Measurements from ENCODE around the gene MMP14. TPM values are rescaled to one million over a fixed set of nuclear protein-coding genes. Genes with fewer than 3 reads are reported as not detected.
A peak's percentile ranks its signal among the peaks of the same experiment; 100 is the strongest.

The MMP14 gene
- total and polyA plus RNA-seq, 2 of the 13 experiments (the other 11 are each of a cell fraction or from before 2014, with no cell fraction given): 5.2 to 9.8 TPM

GRCh38 chr14:22872033-22872832 is 35.8 kb downstream of the MMP14 start (continued):
- TF ChIP-seq ELK4 (CRISPR knock-in tag; IDR thresholded peaks at IDR 0.05; ENCODE audit: borderline replicate concordance) (no peak), PTBP1 (IDR thresholded peaks at IDR 0.05; ENCODE audit: low read depth, low read length, poor library complexity, severe bottlenecking) (peak; percentile 49), THAP7 (CRISPR knock-in tag; IDR thresholded peaks at IDR 0.05) (no peak), KDM5A (IDR thresholded peaks at IDR 0.05; ENCODE audit: borderline replicate concordance, low read length) (peak; percentile 68), RFX1 (IDR thresholded peaks at IDR 0.05) (no peak), ZNF567 (CRISPR knock-in tag; IDR thresholded peaks at IDR 0.05; ENCODE audit: borderline replicate concordance) (no peak), SPEN (CRISPR knock-in tag; IDR thresholded peaks at IDR 0.05; ENCODE audit: low read depth) (no peak), ZNF124 (CRISPR knock-in tag; IDR thresholded peaks at IDR 0.05) (0 out of 2 replicates have a peak, but pooled peaks have one; percentile 70), NR0B2 (CRISPR knock-in tag; IDR thresholded peaks at IDR 0.05) (no peak; the same call in 1 of the 2 replicates), IRX3 (CRISPR knock-in tag; IDR thresholded peaks at IDR 0.05; ENCODE audit: borderline replicate concordance, low read depth) (no peak), NRL (CRISPR knock-in tag; IDR thresholded peaks at IDR 0.05; ENCODE audit: borderline replicate concordance) (no peak; the same call in 1 of the 2 replicates), FOXK2 (IDR thresholded peaks at IDR 0.05) (no peak), NFAT5 (CRISPR knock-in tag; IDR thresholded peaks at IDR 0.05) (no peak), ISL2 (CRISPR knock-in tag; IDR thresholded peaks at IDR 0.05) (no peak), ARID3A (IDR thresholded peaks at IDR 0.05; ENCODE audit: low read depth, low read length) (peak; percentile 76; the same call in 1 of the 2 replicates), ZNF34 (CRISPR knock-in tag; IDR thresholded peaks at IDR 0.05; ENCODE audit: borderline replicate concordance) (no peak), IKZF5 (CRISPR knock-in tag; IDR thresholded peaks at IDR 0.05) (peak; percentile 54; the same call in 1 of the 2 replicates)
